Left colon (tissue), 2 donors: ENCODE data around the gene DPP7. TPM values are rescaled to one million over a fixed set of nuclear protein-coding genes. Genes with fewer than 3 reads are reported as not detected.

ENCODE experiments used
- ATAC-seq: fragments of 200-7000 bp; cut with Tn5 transposase; one replicate; pipeline ENCODE4 v1.9.1; 2020; ENCODE audit warnings: mild to moderate bottlenecking, moderate library complexity
- DNase-seq, 2 donors: peaks; one replicate each; pipeline ENCODE4 v3.0.0-alpha.2; 2020
- intact Hi-C, 2 donors: fragments of 100-400 bp; cut with DNase I in 1 of 2; cut with micrococcal nuclease in 1 of 2; formaldehyde crosslinking; loops; one replicate each; pipeline versions ENCODE4 v1.11.2 to v1.14.0; 2022; cut with DNase I, micrococcal nuclease
- long read RNA-seq: library from polyadenylated mRNA; unstranded; transcript quantifications from one replicate; pipeline ENCODE4 v2.0.0, GENCODE V29; 2021
- total RNA-seq, 2 donors: library from RNA; stranded (reverse); fragmentation: NEBNext Ultra II Directional; extraction: Animal tissue kit (Norgen Biotek cat#: 25700); gene quantifications; one replicate each; pipeline ENCODE4 v1.2.1, GENCODE V29; 2021
- donor health status: DM: no; HTN: no; CAD: no.
- donor health status: DM: yes; HTN: yes; CAD: no.

DPP7 gene
- 10 to 100 TPM; 53.1 to 66.0 TPM for total RNA-seq
- long read RNA-seq, transcript DPP7-201 (13 exons, 1,590 nt): major isoform, 24 of 46 reads
- long read RNA-seq, partial matches to known transcripts: 4 of 46 reads
- long read RNA-seq, other reads (novel, unspliced or antisense): 17 of 46 reads

DNA sequence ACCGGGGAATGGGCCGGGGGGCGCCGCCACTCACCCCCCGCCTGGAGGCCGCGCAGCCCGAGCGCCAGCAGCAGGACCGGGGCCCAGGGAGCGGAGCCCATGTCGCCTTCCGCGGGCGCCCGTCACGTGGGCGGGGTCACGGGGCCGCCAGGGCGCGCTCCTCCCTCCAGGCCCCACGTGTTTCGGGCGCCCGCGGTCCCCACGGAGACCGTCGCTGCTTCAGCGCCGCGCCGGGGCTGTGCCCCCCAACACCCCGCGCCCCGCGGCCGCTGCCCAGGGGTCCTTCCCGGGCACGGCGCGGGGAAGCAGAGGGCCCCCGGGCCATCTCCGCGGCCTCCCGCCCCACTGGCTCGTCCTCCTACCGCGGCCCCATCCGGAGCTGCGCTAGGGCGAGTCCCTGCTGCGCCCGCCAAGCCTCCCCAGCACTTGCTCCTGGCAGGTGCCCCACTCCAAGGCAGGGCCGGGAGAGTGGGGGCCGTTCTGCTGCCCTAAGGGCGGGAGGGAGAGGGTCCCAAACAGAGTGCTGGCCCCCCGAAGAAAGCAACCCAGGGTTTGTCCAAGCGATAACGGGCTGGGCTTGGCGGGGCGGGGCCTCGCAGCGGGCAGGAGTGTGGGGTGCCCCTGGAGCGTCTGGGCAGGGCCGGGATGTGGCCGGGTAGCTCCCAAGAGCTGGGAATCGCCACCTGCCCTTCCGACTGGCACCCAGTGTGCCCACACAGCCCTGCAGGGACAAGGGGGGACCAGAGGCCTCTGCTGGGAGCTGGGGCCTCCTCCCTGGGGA, at the start of gene DPP7:
TSS of gene DPP7 (minus strand) at position 121 of the 781 bp plus-strand sequence. CDS start at position 101, 20 bp downstream.
- DNase-seq (peak; percentile 58 to 84), ATAC-seq (peak; percentile 91)
- intact Hi-C loops: loop anchor here in 1 of 2 donors (10.0 kb wide), 1 partner anchor 120 kb away; the partner anchor contains the start of gene SLC34A3

DNA sequence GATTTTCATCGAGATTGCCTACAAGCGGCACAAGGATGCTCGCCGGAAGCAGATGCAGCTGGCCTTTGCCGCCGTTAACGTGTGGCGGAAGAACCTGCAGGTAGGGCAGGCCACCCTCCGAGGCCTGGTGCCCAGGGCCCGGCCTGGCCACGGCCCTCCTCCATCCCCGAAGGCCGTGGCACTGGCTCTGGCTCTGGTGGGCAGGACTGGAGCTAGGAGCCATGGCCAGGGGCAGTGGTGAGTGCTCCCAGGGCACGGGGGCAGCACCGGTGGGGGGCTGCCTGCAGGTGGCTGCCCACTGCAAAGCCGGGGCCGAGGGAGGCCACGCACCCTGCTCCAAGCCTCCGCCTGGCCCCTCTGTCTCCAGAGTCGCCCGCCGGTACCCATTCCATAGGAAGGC, 49.3 kb upstream of the DPP7 start:
- intact Hi-C loops: no loop called here
- ATAC-seq (no peak), DNase-seq (no peak)

DNA sequence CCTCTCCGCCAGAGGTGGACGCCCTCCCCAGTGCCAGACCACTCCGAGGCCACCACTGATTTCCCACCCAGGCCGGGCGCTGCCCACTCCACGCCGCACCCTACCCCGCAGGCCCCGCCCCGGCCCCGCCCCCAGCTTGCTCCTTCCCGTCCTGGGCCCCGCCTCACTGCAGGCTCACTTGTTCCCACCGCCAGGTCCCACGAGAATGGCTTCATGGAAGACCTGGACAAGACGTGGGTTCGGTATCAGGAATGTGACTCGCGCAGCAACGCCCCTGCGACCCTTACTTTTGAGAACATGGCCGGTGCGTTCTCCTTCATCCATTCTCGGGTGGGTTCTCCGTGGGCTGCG, 48.8 kb upstream of the DPP7 start:
- no peak for DNase-seq
- intact Hi-C loops: no loop called here
- peak; percentile 21 for ATAC-seq

DNA sequence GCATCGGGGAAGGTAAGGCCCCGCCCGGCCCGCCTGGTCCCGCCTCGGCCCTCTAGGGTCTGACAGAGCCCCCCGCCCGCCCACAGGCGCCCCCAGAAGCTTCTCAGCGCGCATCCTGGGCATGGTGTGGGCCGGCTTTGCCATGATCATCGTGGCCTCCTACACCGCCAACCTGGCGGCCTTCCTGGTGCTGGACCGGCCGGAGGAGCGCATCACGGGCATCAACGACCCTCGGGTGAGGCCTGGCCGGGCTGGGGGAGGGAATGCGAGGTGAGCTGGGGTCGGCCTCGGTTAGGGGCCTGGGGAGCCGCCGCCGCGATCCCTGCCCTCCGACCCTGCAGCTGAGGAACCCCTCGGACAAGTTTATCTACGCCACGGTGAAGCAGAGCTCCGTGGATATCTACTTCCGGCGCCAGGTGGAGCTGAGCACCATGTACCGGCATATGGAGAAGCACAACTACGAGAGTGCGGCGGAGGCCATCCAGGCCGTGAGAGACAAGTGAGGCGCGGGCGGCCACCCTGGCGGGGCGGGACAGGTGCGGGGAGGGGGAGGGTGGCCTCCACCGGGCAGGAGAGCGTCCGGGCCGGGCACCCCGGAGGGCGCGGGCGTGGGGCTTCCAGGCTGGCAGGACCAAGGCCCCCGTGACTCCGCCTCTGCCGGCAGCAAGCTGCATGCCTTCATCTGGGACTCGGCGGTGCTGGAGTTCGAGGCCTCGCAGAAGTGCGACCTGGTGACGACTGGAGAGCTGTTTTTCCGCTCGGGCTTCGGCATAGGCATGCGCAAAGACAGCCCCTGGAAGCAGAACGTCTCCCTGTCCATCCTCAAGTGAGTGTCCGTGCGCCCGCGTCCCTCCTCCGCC, 48.2 kb upstream of the DPP7 start:
- peak; percentile 71 for ATAC-seq
- peak; percentile 53 to 73 for DNase-seq

DNA sequence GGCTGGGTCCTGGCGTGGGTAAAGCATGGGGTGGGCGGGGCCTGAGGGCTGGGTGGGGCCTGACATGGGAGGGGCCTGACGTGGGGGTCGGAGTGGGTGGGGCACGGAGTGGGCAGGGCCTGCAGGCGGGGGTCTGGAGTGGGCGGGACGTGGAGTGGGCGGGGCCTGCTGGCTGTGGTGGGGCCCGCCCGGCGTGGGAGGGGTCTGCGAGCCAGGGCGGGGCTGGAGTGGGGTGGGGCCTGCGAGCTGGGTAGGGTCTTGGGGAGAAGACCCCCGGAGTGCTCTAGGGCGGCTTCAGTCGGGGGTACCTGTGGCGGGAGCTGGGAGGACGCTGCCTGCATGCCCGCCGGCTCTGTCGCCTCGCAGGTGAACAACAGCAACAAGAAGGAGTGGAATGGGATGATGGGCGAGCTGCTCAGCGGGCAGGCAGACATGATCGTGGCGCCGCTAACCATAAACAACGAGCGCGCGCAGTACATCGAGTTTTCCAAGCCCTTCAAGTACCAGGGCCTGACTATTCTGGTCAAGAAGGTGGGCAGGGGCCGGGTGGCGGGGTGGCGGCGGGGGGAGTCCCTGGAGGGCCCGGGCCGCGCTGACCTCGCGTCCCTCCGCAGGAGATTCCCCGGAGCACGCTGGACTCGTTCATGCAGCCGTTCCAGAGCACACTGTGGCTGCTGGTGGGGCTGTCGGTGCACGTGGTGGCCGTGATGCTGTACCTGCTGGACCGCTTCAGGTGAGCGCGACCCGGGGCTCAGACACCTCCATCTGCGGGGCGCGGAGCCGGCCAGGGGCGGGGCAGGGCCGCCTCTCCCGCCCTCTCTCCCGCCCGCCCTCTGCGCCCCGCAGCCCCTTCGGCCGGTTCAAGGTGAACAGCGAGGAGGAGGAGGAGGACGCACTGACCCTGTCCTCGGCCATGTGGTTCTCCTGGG, 47.3 kb upstream of the DPP7 start:
- intact Hi-C loops: no loop called here
- peak; percentile 17 for ATAC-seq

More for the DNA sequence above, 48.2 kb upstream of the DPP7 start:
- intact Hi-C loops: no loop called here

DNA sequence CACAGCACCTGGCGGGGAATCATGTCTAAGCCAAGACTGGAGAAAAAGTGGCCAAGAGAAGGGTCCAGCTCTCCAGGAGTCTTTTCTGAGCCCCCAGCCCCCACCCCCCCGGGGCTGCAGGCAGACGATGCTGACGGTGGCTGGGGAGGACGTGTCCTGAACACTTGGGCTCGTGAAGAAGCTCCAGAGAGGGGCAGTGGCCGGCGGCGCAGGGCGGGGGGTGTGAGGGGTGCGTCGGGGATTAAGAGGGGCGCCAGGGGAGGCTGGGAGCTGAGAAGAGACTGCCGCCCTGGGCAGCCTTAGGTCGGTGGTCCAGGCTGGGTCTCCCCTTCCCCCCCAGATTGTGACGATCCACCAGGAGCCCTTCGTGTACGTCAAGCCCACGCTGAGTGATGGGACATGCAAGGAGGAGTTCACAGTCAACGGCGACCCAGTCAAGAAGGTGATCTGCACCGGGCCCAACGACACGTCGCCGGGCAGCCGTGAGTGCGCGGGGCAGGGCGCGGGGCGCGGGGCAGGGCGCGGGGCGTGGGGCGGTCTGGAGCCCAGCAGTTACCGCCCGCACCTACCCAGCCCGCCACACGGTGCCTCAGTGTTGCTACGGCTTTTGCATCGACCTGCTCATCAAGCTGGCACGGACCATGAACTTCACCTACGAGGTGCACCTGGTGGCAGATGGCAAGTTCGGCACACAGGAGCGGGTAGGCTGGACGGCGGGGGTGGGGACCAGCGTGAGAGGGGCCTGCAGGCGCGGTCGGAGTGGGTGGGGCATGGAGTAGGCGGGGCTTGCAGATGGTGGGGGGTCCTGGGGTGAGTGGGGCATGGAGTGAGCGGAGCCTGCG, 46.4 kb upstream of the DPP7 start:
- ATAC-seq (no peak), DNase-seq (no peak)
- intact Hi-C loops: no loop called here

More for the DNA sequence above, 47.3 kb upstream of the DPP7 start:
- no peak for DNase-seq

DNA sequence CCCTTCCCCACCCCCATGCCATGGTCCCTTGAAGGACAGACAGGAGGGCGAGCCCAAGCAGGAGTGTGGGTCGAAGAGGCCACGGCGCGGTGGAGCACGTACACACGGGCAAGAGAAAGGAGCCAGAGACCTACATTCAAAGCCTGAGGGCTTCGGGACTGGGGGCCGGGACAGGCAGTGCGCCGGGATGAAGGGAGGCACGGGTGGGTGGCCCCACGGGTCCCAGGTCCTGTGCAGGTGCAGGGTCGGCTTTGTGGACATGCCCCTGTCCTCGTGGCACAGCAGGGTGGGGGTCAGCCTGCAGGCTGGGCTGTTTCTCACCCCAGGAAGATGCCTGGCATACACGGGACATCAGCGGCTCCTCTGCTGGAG, 45.5 kb upstream of the DPP7 start:
- DNase-seq (no peak), ATAC-seq (no peak)
- intact Hi-C loops: no loop called here

DNA sequence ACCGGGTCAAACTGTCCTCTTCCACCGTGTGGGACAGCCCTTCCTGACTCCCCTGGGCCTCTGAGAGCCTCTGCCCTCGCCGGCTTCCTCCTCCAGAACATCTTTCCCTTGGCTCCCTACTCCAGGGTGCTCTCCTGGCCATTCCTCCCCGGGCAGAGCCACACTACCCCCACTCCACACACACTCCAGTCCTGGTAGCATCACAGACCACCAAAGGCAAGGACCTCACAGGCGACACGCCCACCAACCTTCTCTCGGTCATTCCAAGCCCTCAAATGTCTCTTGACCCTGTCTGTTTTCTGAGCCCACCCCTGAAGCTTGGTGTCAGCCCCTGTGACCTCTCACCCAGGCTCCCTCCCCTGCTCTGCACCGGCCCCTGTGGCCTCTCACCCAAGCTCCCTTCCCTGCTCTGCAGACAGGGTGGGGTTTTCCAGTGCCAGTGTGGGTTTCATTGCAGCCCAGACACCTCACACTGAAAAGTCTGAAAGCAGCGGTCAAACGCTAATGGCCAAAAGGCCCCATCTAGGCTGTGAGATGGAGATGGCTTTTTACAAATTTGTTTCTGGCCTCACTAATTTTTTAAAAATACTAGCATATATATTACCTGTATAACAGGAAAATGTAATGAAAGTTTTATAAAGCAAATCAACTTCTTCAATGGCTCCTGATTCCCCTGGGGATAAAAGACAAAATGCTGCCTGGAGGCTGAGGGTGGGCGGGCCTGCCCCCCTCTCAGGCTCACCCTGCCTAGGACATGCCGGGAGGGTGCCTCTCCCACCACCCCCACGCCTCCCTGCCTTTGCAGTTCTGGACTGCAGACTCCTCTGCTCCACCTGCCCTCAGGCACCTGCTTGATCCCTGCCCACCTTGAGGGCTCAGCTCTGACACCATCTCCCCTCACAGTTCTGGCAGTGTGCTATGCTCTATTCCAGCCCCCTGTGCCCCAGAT, 44.8 kb upstream of the DPP7 start:
- DNase-seq (no peak), ATAC-seq (no peak)

DNA sequence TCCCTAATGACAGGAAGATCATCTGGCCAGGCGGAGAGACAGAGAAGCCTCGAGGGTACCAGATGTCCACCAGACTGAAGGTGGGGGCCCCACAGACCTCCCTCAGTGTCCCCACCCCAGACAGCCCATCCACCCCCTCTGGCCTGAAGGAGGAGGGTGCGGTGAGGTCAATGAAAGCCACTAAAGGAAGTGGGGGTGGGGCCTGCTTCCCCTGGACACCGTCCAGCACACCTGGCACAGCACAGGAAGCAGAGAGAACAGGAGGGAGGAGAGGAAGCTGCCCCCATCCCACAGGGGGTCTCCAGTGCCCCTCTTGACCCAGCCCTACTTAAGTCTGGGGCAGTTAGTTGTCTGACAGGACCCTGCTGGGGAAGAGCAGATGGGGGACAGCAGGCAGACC, 44.1 kb upstream of the DPP7 start:
- DNase-seq: peak in 1 of 2 donors; percentile 42
- ATAC-seq: no peak
- intact Hi-C loops: no loop called here

More for the DNA sequence above, 44.8 kb upstream of the DPP7 start:
- intact Hi-C loops: no loop called here

DNA sequence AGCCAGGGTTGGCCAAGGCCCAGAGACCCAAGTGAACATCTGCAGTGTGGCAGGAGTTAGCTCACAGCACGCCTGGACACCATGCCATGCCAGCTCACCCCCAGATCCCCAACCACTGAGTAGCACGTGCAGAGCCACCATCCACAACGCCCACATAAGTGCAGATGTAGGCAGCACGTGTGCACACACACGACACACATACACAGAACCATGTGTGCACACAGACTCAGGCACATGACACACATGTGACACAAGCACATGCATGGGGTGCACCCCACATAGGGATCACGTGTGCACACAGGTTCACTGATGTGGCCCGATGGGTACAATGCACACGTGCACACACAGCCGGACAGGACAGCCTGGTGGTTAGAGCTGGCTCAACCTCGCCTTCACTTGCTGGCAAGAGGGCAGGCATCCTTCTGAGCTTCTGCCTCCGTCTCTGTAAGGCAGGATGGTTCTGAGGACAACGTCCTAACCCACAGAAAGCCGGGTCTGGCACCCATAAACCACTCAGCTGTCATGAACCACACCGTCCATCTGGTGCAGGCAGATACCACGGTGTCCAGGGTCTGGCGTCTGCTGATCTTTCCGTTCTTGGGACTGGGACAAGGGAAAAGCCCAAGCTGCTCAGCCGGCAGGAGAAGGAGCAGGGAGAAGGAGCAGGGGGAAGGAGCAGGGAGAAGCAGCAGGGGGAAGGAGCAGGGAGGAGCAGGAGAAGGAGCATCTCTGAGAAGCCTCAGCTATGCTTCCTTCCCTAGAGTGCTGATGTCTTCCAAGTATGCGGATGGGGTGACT, 43.3 kb upstream of the DPP7 start:
- intact Hi-C loops: no loop called here
- no peak for DNase-seq
- ATAC-seq: no peak

DNA sequence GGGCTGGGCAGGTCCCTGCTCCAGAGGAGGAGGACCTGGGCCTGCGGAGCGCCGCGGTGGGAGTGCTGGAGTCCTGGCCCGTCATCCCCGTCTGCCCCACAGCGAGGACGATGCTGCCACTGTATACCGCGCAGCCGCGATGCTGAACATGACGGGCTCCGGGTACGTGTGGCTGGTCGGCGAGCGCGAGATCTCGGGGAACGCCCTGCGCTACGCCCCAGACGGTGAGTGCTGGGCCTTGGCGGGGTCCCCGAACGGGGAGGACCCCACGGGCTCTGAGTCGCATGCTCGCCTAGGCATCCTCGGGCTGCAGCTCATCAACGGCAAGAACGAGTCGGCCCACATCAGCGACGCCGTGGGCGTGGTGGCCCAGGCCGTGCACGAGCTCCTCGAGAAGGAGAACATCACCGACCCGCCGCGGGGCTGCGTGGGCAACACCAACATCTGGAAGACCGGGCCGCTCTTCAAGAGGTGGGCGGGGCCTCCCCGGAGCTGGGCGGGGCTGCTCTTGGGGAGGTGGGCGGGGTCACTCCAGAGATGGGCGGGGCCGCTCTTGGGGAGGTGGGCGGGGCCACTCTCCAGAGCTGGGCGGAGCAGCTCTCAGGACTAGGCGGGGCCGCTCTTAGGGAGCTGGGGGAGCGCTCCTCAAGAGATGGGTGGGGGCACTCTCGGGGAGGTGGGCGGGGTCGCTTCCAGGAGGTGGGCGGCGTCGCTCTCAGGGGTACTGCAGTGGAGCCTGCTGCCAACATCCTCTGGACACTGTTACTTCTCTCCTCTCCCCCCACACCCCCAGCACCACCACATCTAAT, 42.2 kb upstream of the DPP7 start:
- intact Hi-C loops: no loop called here
- ATAC-seq (peak; percentile 70), DNase-seq (peak in 1 of 2 donors; percentile 62)

DNA sequence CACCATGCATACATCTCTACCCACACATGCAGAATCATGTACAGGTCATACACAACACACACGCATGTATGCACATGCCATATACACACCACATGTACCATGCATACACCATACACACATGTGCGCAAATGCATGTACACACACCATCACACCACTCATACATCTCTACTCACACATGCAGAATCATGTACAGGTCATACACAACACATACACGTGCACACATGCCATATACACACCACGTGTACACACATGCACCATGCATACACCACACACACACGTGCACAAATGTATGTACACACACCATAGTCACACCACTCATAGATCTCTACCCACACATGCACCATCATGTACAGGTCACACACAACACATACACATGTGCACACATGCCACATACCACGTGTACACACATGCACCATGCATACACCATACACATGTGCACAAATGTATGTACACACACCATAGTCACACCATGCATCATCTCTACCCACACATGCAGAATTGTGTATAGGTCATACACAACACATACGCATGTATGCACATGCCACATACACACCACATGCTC, 38.4 kb upstream of the DPP7 start:
- DNase-seq (no peak), ATAC-seq (no peak)
- intact Hi-C loops: no loop called here

DNA sequence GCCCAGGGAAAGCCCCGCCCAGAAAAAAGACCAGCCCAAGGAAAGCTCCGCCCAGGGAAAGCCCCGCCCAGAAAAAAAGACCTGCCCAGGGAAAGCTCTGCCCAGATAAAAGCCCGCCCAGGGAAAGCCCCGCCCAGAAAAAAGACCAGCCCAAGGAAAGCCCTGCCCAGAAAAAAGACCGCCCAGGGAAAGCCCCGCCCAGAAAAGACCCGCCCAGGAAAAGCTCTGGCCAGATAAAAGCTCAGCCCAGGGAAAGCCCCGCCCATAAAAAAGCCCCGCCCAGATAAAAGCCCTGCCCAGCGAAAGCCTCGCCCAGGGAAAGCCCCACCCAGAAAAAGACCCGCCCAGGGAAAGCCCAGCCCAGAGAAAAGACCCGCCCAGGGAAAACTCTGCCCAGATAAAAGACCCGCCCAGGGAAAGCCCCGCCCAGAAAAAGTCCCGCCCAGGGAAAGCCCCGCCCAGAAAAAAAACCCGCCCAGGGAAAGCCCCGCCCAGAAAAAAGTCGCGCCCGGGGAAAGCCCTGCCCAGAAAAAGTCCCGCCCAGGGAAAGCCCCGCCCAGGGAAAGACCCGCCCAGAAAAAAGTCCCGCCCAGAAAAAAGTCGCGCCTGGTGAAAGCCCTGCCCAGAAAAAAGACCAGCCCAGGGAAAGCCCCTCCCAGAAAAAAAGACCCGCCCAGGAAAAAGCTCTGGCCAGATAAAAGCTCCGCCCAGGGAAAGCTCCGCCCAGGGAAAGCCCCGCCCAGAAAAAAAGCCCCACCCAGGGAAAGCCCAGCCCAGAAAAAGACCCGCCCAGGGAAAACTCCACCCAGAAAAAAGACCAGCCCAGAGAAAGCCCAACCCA, 36.3 kb upstream of the DPP7 start:
- DNase-seq (peak; percentile 83), ATAC-seq (peak; percentile 74)
- intact Hi-C loops: no loop called here
